Measurements from ENCODE around the gene PUSL1.

- no peak for TF ChIP-seq EZH2 (IDR thresholded peaks at IDR 0.05; ENCODE audit: insufficient read depth, poor library complexity, severe bottlenecking)
- TF ChIP-seq EZH2phosphoT487 (IDR thresholded peaks at IDR 0.05; ENCODE audit: insufficient read depth, low read depth): no peak
Observed at GRCh38 chr1:1273512-1274298, 34.7 kb upstream of the PUSL1 start, which contains the start of gene UBE2J2.
